ENCODE measurements around the gene SPATA33. TPM values are rescaled to one million over a fixed set of nuclear protein-coding genes. Genes with fewer than 3 reads are reported as not detected.
"Not testable (repeated sequence)": the region's sequence is repeated elsewhere in the genome, so short reads cannot be mapped to it uniquely, and the experiment has no call there.

Gene SPATA33
- total RNA-seq, 1 experiment from 2014 or later: 12.0 TPM

GRCh38 chr16:89693931-89694783 is 36.5 kb downstream of the SPATA33 start (continued):
- no peak for TF ChIP-seq CDX4 (CRISPR knock-in tag; IDR thresholded peaks at IDR 0.05; ENCODE audit: borderline replicate concordance)
- no peak for TF ChIP-seq CBFB (CRISPR knock-in tag; IDR thresholded peaks at IDR 0.05; ENCODE audit: low read depth)
- no peak for TF ChIP-seq GTF2I (CRISPR knock-in tag; conservative IDR thresholded peaks at IDR 0.05)
- no peak for TF ChIP-seq NFE2L1 (CRISPR knock-in tag; IDR thresholded peaks at IDR 0.05)
- TF ChIP-seq USF1 (CRISPR knock-in tag; IDR thresholded peaks at IDR 0.05): no peak
- TF ChIP-seq GABPB1 (CRISPR knock-in tag; IDR thresholded peaks at IDR 0.05): no peak
- TF ChIP-seq RELA (CRISPR knock-in tag; IDR thresholded peaks at IDR 0.05; ENCODE audit: borderline replicate concordance): no peak
- TF ChIP-seq ZNF423 (CRISPR knock-in tag; IDR thresholded peaks at IDR 0.05): no peak
- TF ChIP-seq EMX1 (CRISPR knock-in tag; IDR thresholded peaks at IDR 0.05): no peak

GRCh38 chr16:89694784-89695085 is 37.1 kb downstream of the SPATA33 start:
- H3K27ac Mint-ChIP-seq; H3K4me1 Mint-ChIP-seq; H3K9me3 Mint-ChIP-seq; CTCF ChIA-PET; DNase-seq (ENCODE audit: low spot score); ATAC-seq; H3K27me3 Mint-ChIP-seq (ENCODE audit: low read depth); H3K4me3 Mint-ChIP-seq: not testable (repeated sequence)
- POLR2A ChIA-PET: interaction anchor here (0.6 kb wide), 1 partner anchor 8 kb away, joined by 3 read pairs; the partner anchor contains the start of gene CDK10
- peaks cover 37% of the 10 kb centered on the region for H3K36me3 Mint-ChIP-seq

- Mint-ChIP-seq H3K36me3 (peaks cover 31% of the 10 kb centered on the region), H3K27me3 (ENCODE audit: low read depth) (no peaks in the 10 kb centered on the region), H3K4me3 (no peak overlapping the region), H3K27ac (no peak overlapping the region), H3K4me1 (peaks cover 6% of the 10 kb centered on the region), H3K9me3 (no peaks in the 10 kb centered on the region)
- ChIA-PET POLR2A (interaction anchor here (0.5 to 1.2 kb wide), 3 partner anchors 9 to 197 kb away, joined by 3 read pairs; partner anchors contain the start of gene CDK10), CTCF (interaction anchor here (0.5 to 2.5 kb wide), 2 partner anchors 10 to 80 kb away, joined by 4 to 9 read pairs; no protein-coding TSS in a partner anchor)
- ATAC-seq (no peak), DNase-seq (ENCODE audit: low spot score) (no peak)
- TF ChIP-seq FOXP4 (CRISPR knock-in tag; IDR thresholded peaks at IDR 0.05) (no peak), TP53 (CRISPR knock-in tag; IDR thresholded peaks at IDR 0.05) (no peak), TEAD4 (CRISPR knock-in tag; IDR thresholded peaks at IDR 0.05) (no peak), MYBL2 (CRISPR knock-in tag; IDR thresholded peaks at IDR 0.05) (no peak), ATF1 (CRISPR knock-in tag; IDR thresholded peaks at IDR 0.05) (no peak), ERG (CRISPR knock-in tag; IDR thresholded peaks at IDR 0.05) (no peak)
Measured at GRCh38 chr16:89695086-89695874, 37.6 kb downstream of the SPATA33 start.

All from WTC11 (cell line).